Raji (cell line): ENCODE measurements around the gene INPP5B.

ENCODE experiments used
- POLR2A ChIP-seq: IDR thresholded peaks from 2 replicates; pipeline ENCODE4 v1.6.1; 2011; ENCODE audit warnings: low read depth, low read length, control low read depth; ENCODE audit not compliant: insufficient read depth

The INPP5B gene

GRCh38 chr1:37828410-37829074 is 118.3 kb downstream of the INPP5B start:
- TF ChIP-seq POLR2A: no peak

DNA sequence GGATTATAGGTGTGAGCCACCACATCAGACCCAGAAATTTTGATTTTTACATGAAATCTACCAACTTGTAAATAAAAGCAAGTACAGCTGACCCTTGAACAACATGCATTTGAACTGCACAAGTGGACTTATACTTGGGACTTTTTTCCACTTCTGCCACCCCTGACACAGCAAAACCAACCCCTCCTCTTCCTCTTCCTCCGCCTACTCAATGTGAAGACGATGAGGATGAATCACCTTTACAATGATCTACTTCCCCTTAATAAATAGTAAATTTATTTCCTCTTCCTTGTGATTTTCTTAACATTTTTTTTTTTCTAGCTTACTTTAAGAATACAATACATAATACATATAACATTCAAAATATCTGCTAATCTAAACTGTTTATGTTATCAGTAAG is 121.3 kb downstream of the INPP5B start:
- no peak for TF ChIP-seq POLR2A

DNA sequence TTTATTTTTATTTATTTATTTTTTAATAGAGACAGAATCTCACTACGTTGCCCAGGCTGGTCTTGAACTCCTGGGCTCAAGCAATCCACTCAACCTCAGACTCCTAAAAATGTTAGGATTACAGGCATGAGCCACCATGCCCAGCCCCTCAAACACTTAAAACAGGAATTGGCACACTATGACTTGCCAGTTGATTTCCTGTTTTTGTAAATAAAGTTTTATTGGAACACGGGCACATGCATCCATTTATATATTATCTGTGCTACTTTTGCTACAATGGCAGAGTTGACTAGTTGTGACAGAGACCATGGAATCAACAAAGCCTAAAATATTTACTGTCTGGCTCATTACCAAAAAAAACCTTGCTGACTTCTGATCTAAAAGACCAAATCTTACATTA is 122.9 kb downstream of the INPP5B start:
- no peak for TF ChIP-seq POLR2A

DNA sequence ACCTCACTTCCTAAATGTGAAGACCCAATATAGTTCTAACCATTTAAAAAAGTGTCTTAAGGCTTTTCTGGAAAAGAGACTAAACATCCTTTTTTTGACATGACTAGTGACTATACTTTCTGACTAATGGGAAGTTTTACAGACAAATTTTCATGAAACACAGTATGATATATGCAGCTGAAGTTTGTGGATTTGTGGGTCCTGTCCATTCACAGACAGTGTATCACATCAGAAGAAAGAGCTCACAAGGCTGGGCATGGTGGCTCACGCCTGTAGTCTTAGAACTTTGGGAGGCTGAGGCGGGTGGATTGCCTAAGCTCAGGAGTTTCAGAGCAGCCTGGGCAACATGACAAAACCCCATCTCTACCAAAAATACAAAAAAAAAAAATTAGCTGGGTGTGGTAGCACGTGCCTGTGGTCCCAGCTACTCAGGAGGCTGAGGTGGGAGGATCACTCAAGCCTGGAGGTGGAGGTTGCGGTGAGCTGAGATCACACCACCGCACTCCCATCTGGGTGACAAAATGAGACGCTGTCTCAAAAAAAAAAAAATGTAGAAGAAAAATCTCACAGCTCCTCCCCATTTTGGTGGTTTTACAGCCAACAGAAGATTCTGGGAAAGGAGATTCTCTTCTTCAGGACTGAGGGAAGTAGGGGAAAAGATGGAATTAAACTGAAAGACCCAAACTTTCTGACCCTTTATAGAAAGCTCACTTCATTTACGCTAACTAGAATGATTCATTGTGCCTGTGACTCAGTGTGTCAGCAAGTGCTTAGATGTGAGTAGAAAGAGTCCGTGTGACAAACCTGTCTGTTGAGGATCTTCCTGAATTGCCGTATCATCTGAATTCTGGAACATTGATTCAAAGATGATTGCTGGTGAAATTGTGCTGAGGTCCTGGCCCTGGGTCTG is 123.7 kb downstream of the INPP5B start:
- TF ChIP-seq POLR2A: no peak

GRCh38 chr1:37821481-37821880 is 125.4 kb downstream of the INPP5B start:
- no peak for TF ChIP-seq POLR2A

GRCh38 chr1:37817481-37817880 is 129.4 kb downstream of the INPP5B start:
- no peak for TF ChIP-seq POLR2A

GRCh38 chr1:37814252-37814651 is 132.6 kb downstream of the INPP5B start:
- no peak for TF ChIP-seq POLR2A

DNA sequence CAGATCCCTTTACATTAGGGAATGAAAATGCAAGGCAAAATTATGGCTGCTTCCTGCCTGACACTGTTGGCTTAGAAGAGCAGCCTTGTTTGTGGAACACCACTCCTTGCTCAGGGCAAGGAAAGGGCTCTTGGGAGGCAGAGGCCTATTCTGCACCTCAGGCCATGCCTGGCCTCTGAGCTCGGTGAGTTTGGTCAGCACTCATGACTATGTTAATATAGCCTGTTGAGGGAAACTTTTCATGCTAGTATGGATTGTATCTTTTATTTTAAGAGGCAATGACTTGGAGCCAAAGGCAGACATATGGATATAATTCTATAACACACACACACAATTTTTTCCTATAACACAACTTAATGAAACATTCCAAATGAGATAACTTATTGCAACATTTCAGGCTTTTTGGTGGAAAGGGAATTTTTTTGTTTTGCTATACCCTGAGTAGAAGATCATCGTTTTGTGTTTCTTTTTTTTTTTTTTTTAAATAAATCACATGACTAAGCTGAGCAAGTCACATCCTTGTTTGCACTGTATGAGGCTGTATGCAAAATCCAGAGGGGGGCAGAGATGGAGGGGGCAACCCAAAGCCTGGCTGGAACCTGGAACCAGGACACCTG is 133.2 kb downstream of the INPP5B start:
- no peak for TF ChIP-seq POLR2A

DNA sequence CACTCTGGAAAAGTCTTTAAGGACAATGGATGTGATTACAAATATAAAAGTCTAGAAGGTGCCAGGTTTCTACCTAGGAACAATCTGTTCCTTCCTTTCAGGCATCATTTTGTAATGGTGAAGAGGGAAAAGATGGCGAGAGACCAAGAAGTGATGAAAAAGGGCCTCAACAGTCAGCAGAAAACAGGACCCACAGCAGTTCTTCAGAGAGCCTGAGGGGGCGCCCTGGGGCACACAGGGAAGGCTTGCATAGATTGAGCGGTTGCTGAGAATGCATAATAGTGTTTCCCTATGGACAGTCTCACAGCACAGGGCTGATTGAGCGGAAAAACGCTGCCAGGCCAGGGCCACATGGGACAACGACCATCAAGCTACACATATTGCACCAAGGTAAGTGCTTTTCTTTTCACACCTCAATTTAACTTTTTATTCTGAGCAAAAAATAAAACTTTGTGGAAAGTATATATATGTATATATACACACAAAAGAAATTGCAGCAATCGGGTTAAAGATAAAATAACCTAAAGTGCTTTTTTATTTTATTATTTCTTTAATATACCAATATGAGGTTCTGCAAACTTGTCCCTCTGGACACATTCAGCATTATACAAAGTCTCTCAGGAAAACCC is 135.7 kb downstream of the INPP5B start:
- no peak for TF ChIP-seq POLR2A
